ENCODE data around the gene TATDN3. TPM values are rescaled to one million over a fixed set of nuclear protein-coding genes. Genes with fewer than 3 reads are reported as not detected.

TATDN3 gene
- total RNA-seq, 1 donor from 2014 or later = 12.1 TPM

GRCh38 chr1:212769459-212770167 is 22.1 kb upstream of the TATDN3 start:
- H3K9me3 Mint-ChIP-seq (ENCODE audit: low read depth) = peaks cover 42% of the 10 kb centered on the region
- H3K36me3 Mint-ChIP-seq (ENCODE audit: insufficient read depth) = peaks cover 71% of the 10 kb centered on the region
- no peak overlapping the region for H3K27ac Mint-ChIP-seq
- TF ChIP-seq CTCF (IDR thresholded peaks at IDR 0.05; ENCODE audit: unreplicated experiment) = no peak
- H3K4me1 Mint-ChIP-seq (ENCODE audit: low read depth) = peaks cover 3% of the 10 kb centered on the region
- H3K27me3 Mint-ChIP-seq = no peaks in the 10 kb centered on the region
- DNase-seq (ENCODE audit: low spot score, unreplicated experiment) = no peak
- no peak overlapping the region for H3K4me3 Mint-ChIP-seq (ENCODE audit: low read depth)

GRCh38 chr1:212771341-212771740 is 20.4 kb upstream of the TATDN3 start:
- H3K4me1 Mint-ChIP-seq (ENCODE audit: low read depth) = no peaks in the 10 kb centered on the region
- H3K4me3 Mint-ChIP-seq (ENCODE audit: low read depth) = no peak overlapping the region
- H3K27me3 Mint-ChIP-seq = no peaks in the 10 kb centered on the region
- no peak for DNase-seq (ENCODE audit: low spot score, unreplicated experiment)
- peaks cover 39% of the 10 kb centered on the region for H3K9me3 Mint-ChIP-seq (ENCODE audit: low read depth)
- no peak for TF ChIP-seq CTCF (IDR thresholded peaks at IDR 0.05; ENCODE audit: unreplicated experiment)
- H3K27ac Mint-ChIP-seq = no peak overlapping the region
- peaks cover 67% of the 10 kb centered on the region for H3K36me3 Mint-ChIP-seq (ENCODE audit: insufficient read depth)

- peaks cover 29% of the 10 kb centered on the region for H3K9me3 Mint-ChIP-seq (ENCODE audit: low read depth)
- DNase-seq (ENCODE audit: low spot score, unreplicated experiment) = no peak
- no peaks in the 10 kb centered on the region for H3K27me3 Mint-ChIP-seq
- H3K4me1 Mint-ChIP-seq (ENCODE audit: low read depth) = no peaks in the 10 kb centered on the region
- H3K4me3 Mint-ChIP-seq (ENCODE audit: low read depth) = no peak overlapping the region
- no peak overlapping the region for H3K27ac Mint-ChIP-seq
- no peak for TF ChIP-seq CTCF (IDR thresholded peaks at IDR 0.05; ENCODE audit: unreplicated experiment)
- H3K36me3 Mint-ChIP-seq (ENCODE audit: insufficient read depth) = peaks cover 59% of the 10 kb centered on the region
Measured at GRCh38 chr1:212773011-212773410, 18.7 kb upstream of the TATDN3 start.

- Mint-ChIP-seq H3K27me3 (no peaks in the 10 kb centered on the region), H3K9me3 (ENCODE audit: low read depth) (peaks cover 14% of the 10 kb centered on the region), H3K36me3 (ENCODE audit: insufficient read depth) (peaks cover 49% of the 10 kb centered on the region), H3K4me1 (ENCODE audit: low read depth) (no peaks in the 10 kb centered on the region), H3K4me3 (ENCODE audit: low read depth) (no peak overlapping the region), H3K27ac (no peak overlapping the region)
- no peak for DNase-seq (ENCODE audit: low spot score, unreplicated experiment)
- no peak for TF ChIP-seq CTCF (IDR thresholded peaks at IDR 0.05; ENCODE audit: unreplicated experiment)
Measured at GRCh38 chr1:212774584-212774983, 17.1 kb upstream of the TATDN3 start.

- Mint-ChIP-seq H3K4me1 (ENCODE audit: low read depth) (no peaks in the 10 kb centered on the region), H3K36me3 (ENCODE audit: insufficient read depth) (peaks cover 44% of the 10 kb centered on the region), H3K4me3 (ENCODE audit: low read depth) (no peak overlapping the region), H3K9me3 (ENCODE audit: low read depth) (peaks cover 8% of the 10 kb centered on the region), H3K27ac (no peak overlapping the region), H3K27me3 (no peaks in the 10 kb centered on the region)
- TF ChIP-seq CTCF (IDR thresholded peaks at IDR 0.05; ENCODE audit: unreplicated experiment) = no peak
- no peak for DNase-seq (ENCODE audit: low spot score, unreplicated experiment)
Measured at GRCh38 chr1:212775241-212775640, 16.5 kb upstream of the TATDN3 start.
